ENCODE results near the gene CTAGE6.

DNA sequence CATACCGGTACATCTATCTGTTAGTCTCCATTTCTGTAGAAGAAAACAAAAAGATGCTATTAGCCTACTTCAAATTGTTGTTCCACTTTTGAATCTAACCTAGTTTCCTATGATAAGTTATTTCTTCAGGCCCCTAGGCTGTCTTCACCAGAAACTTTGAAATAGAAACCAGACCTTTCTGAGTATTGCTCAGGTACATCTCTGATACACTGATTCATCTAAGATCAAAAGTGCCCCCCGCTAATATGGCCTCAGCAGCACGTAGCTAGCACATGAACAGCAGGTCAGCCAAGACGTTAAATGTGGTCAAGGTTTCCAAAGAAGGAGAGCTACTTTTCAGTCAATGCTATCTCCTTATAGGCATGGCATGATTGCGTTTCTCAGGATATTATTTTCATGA, 23.6 kb downstream of the CTAGE6 start:
- TF ChIP-seq, protein P1, sequence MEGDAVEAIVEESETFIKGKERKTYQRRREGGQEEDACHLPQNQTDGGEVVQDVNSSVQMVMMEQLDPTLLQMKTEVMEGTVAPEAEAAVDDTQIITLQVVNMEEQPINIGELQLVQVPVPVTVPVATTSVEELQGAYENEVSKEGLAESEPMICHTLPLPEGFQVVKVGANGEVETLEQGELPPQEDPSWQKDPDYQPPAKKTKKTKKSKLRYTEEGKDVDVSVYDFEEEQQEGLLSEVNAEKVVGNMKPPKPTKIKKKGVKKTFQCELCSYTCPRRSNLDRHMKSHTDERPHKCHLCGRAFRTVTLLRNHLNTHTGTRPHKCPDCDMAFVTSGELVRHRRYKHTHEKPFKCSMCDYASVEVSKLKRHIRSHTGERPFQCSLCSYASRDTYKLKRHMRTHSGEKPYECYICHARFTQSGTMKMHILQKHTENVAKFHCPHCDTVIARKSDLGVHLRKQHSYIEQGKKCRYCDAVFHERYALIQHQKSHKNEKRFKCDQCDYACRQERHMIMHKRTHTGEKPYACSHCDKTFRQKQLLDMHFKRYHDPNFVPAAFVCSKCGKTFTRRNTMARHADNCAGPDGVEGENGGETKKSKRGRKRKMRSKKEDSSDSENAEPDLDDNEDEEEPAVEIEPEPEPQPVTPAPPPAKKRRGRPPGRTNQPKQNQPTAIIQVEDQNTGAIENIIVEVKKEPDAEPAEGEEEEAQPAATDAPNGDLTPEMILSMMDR (IDR thresholded peaks at IDR 0.05), result no peak
- no peak for TF ChIP-seq POLR2A (IDR thresholded peaks at IDR 0.05)

All from uterus (tissue), 2 donors.